Measurements from ENCODE around the gene CRELD2.

The CRELD2 gene

GRCh38 chr22:49887702-49888101 is 30.7 kb upstream of the CRELD2 start:
- DNase-seq (ENCODE audit: low spot score) = no peak

- no peak for DNase-seq (ENCODE audit: low spot score)
Measured at GRCh38 chr22:49889071-49889470, 29.4 kb upstream of the CRELD2 start.

GRCh38 chr22:49892226-49892899 is 26.1 kb upstream of the CRELD2 start:
- no peak for DNase-seq (ENCODE audit: low spot score)

GRCh38 chr22:49893025-49893424 is 25.4 kb upstream of the CRELD2 start:
- no peak for DNase-seq (ENCODE audit: low spot score)

DNA sequence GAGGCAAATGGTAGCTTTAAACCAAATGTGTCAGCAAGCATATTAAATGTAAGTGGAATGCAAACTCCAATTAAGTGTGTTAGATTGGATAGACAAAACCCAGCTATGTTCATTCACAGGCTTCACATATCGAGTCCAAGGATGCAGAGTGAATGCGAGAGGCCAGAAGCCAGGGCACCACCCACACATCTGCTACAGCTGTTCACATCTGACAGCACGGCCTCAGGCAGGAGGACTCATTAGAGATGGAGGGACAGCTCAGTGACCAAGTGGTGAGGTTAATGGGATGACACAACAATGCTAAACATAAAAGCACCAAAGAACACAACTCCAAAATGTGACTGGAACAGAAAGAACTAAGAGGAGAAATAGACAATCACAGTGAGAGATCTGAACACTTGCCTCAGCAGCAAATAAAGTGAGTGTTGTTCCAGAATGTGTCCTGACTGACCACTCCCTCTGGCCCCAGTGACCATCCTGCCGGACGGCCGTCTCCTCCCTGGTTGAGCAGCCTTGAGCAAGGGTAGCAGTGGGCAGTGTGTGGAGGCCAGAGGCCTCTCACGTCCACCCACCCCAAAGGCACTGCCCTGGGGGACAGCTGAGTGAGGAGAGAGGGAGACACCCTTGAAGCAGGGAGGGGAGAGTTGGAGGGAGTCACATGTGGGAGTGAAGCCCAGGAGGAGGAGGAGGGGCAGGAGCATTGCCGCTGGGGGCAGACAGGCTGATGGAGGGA is 23.9 kb upstream of the CRELD2 start:
- DNase-seq (ENCODE audit: low spot score) = no peak

DNA sequence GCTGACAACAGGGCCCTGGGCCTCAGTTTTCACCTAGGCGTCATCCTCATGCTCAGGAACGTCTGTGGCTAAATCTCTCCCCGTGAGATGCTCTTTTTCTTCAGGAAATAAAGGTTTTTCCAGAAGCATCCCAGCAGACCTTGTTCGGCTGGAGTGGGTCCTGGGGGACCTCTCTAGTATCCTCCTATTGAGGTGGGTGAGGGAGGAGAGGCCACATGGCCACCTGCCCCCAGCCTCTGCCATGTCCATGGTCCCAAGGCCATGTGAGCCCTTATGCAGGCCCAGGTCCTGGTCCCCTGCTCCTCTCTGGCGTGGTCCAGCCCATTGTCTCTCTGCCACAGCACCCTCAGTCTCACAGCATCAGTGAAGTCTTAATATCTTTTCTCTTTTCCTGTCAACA is 22.2 kb upstream of the CRELD2 start:
- no peak for DNase-seq (ENCODE audit: low spot score)

DNA sequence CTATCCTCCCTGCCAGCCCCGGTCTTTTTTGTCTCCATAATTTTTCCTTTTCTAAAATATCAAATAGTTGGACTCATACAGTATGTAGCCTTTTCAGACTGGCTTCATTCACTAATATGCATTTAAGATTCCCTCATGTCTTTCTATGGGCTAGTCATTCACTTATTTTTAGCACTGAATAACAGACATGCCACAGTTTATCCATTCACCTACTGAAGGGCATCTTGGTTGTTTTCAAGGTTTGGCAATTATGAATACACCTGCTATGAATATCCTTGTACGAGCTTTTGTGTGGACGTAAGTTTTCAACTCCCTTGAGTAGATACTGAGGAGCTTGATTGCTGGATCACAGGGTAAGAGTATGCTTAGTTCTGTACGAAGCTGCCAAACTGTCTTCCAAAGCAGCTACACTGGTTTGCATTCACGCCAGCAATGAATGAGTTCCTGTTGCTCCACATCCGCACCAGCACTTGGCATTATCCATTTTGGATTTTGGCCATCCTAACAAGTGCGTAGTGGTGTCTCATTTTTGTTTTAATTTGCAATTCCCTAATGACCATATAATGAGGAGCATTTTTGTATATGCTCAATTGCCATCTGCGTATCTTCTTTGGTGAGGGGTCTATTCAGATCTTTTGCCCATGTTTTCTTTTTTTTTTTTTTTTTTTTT is 21.3 kb upstream of the CRELD2 start:
- no peak for DNase-seq (ENCODE audit: low spot score)

DNA sequence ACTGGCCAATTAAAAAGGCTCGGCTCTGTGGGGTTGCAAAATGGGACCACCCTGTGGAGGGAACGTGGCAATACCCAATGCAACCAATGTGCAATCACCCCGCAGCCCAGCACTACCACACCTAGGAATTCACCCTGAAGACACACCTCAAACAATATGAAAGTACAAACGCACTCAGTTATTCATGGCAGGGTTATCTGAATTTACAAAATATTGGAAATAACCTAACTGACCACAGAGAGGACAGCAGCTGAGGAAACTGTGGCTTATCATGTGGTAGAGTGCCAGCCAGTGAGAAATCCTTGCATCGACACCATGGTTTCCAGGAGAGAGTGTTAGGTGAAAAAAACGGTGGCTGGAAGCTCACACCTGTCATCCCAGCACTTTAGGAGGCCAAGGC is 18.9 kb upstream of the CRELD2 start:
- DNase-seq (ENCODE audit: low spot score) = no peak

GRCh38 chr22:49900441-49901230 is 17.8 kb upstream of the CRELD2 start:
- DNase-seq (ENCODE audit: low spot score) = no peak

DNA sequence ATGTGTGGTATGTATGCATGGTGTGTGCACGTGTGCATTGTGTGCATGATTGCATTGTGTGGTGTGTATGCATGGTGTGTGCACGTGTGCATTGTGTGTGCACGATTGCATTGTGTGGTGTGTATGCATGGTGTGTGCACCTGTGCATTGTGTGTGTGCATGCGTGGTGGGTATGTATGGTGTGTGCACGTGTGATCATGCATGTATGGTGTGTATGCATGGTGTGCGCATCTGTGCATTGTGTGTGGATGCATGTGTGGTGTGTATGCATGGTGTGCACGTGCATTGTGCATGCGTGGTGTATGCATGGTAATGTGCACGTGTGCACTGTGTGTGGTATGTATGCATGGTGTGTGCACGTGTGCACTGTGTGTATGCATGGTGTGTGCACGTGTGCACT is 17.0 kb upstream of the CRELD2 start:
- DNase-seq (ENCODE audit: low spot score) = no peak

- no peak for DNase-seq (ENCODE audit: low spot score)
Measured at GRCh38 chr22:49903322-49904039, 15.0 kb upstream of the CRELD2 start.

GRCh38 chr22:49904040-49904369 is 14.4 kb upstream of the CRELD2 start:
- no peak for DNase-seq (ENCODE audit: low spot score)

DNA sequence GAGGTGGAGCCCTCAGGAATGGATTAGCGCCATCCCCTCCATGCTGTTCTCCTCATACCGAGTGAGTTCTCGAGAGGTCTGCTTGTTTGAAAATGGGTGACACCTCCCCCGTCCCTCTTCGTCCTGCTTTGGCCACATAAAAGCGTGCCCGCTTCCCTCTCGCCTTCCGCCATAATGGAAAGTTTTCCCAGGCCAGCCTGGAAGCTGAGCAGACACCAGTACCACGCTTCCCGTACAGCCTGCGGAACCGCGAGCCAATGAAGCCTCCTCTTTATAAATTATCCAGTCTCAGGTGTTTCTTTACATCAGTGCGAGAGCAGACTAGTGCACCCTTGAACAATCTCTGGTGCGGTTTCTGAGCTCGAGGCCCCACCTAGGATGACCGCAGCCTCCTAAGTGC is 13.0 kb upstream of the CRELD2 start:
- no peak for DNase-seq (ENCODE audit: low spot score)

DNA sequence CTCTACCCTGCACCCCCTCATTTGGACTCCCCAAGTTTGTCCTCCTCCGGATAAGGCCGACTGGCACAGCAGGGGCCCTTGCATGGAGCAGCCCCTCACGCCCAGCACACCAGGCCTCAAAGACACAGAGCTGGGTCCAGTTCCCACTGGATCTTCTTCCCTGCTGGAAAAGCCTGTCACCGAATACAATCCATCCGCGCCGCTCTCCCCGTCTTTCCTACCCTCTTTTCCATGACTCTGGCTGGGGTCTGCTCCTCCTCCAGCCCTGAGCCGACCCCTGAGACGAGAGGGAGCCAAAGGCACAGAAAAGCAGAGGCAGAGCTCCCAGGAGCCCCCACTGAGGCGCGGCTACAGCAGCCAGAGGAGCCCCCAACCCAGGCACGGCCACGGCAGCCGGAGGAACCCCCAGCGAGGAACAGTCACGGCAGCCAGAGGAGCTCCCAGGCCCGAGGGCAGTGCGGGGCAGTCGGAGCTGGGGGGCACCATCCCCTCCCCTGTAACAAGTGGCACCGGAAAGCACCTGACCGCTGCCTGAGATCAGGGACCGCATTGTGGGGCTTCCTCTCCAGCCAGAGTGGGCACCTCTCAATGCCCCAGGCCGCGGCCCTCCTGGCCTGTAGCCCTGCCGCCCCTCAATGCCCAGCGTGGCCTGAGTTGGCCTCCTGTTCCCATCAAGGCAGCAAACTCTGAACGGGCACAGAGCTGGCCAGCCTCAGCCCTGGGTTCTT is 12.2 kb upstream of the CRELD2 start:
- DNase-seq (ENCODE audit: low spot score) = no peak

DNA sequence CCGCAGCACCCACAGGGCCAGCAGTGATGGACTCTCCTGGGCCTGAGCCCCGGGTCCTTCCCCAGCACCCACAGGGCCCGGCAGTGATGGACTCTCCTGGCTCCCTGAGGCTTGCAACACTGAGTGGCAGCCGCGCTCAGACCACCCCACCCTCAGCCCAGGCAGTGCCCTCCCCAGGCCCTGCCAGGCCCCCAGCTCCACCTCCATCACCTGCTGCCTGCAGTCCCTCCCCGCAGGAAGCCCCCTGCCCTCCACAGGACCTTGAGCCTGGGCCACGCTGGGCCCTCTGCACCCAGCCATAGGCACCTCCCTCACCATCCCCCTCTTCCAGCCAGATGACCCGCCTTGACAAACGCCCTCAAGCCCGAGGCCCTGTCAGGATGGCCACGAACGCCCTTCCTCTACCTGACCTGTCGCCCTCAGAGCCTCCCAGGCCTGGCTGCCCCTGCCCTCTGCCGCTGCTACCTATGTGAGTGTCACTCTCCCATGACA is 11.6 kb upstream of the CRELD2 start:
- no peak for DNase-seq (ENCODE audit: low spot score)

DNA sequence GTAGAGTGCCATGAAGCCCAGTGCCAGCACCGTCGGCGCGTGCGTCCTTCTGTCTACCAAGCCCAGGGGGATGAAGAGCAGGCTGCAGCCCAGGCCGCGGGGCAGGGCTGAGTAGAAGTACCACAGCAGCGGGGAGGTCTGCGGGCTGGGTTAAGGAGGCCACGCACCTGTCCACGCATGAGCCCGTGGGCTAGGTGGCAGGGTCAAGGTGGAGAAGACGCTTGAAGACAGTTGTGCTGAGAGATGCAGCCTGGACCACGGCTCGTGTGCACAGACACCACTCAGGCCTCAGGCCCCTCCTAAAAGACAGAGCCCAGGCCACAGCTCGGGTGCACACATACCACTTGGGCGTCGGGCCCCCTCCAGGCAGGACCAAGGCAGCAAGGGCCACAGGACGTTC is 10.6 kb upstream of the CRELD2 start:
- no peak for DNase-seq (ENCODE audit: low spot score)

DNA sequence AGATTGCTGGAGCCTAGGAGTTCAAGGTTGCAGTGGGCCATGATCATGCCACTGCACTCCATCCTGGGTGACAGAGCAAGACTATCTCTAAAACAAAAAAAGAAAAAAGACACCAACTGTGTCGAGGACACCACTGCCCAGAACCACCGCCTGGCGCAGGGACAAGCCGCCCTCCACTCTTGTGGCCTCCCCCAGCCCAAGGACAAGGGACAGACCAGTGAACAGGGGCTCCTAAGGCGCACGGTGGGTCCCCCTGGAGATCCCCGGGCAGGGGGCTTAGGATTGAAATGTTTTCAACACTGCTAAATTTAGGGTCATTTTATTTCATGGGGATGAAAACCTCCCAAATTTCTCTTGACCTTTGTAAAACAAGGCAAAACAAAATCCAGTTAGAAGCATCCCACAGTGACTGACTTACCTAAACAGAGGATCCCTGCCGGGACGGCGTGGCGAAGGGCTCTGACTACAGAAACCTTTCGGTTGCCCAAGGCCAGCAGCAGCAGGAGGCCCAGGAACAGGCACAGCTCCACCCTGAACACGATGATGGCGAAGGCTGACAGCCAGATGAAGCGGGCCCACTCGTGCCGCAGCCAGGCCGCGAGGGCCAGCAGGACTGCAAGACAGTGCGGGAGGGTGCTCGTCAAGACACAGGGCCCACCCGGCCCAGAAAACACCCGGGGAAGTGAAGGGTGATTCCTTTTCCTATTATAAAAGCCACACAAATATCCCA is 8.8 kb upstream of the CRELD2 start:
- DNase-seq (ENCODE audit: low spot score) = no peak

GRCh38 chr22:49910229-49911155 is 7.9 kb upstream of the CRELD2 start:
- no peak for DNase-seq (ENCODE audit: low spot score)

GRCh38 chr22:49911881-49912625 is 6.4 kb upstream of the CRELD2 start:
- no peak for DNase-seq (ENCODE audit: low spot score)

Data from GM03348 (cell line).